Neuronal stem cell (in vitro differentiated cells): ENCODE measurements around the gene BRAF.
A peak's percentile ranks its signal among the peaks of the same experiment; 100 is the strongest.

ENCODE experiments used
- DNase-seq: peaks from one replicate; pipeline ENCODE4 v3.0.0-alpha.2; 2013; ENCODE audit warnings: low spot score
- H2AFZ ChIP-seq: one replicate; pipeline ENCODE4 v1.6.1; 2013; ENCODE audit warnings: mild to moderate bottlenecking, low read length, inconsistent platforms
- H2AK5ac ChIP-seq: 2 replicates; pipeline ENCODE4 v1.6.1; 2013; ENCODE audit warnings: low read depth, mild to moderate bottlenecking, inconsistent platforms, low read length, moderate library complexity, mixed read lengths
- H2BK120ac ChIP-seq: 2 replicates; pipeline ENCODE4 v1.6.1; 2013; ENCODE audit warnings: low read depth, mild to moderate bottlenecking, inconsistent platforms, low read length, moderate library complexity, mixed read lengths
- H2BK12ac ChIP-seq: one replicate; pipeline ENCODE4 v1.6.1; 2013; ENCODE audit warnings: low read length, inconsistent platforms
- H2BK15ac ChIP-seq: 2 replicates; pipeline ENCODE4 v1.6.1; 2013; ENCODE audit warnings: mild to moderate bottlenecking, low read length, inconsistent platforms, mixed read lengths
- H2BK5ac ChIP-seq: one replicate; pipeline ENCODE4 v1.6.1; 2013; ENCODE audit warnings: inconsistent platforms, mild to moderate bottlenecking, low read length, moderate library complexity
- H3K14ac ChIP-seq: one replicate; pipeline ENCODE4 v1.6.1; 2013; ENCODE audit warnings: low read length, inconsistent platforms
- H3K18ac ChIP-seq: 2 replicates; pipeline ENCODE4 v1.6.1; 2013; ENCODE audit warnings: low read length, inconsistent platforms
- H3K23ac ChIP-seq: 2 replicates; pipeline ENCODE4 v1.6.1; 2013; ENCODE audit warnings: low read depth, mild to moderate bottlenecking, mixed read lengths, low read length, inconsistent platforms; ENCODE audit not compliant: poor library complexity
- H3K27ac ChIP-seq: replicated peaks from 3 replicates; pipeline ENCODE4 v1.5.1; 2013; ENCODE audit warnings: low read length, inconsistent platforms
- H3K27me3 ChIP-seq, 3 experiments: 2 replicates each; pipeline ENCODE4 v1.6.1; 2013; ENCODE audit warnings: low read length in 3 of 3, mild to moderate bottlenecking in 2 of 3, inconsistent platforms in 1 of 3, low read depth in 1 of 3, mixed read lengths in 1 of 3, moderate library complexity in 1 of 3; ENCODE audit not compliant: control insufficient read depth in 3 of 3, insufficient read depth in 3 of 3
- H3K36me3 ChIP-seq, 2 donors: replicated peaks in 1 of 2; 2 replicates each; pipeline ENCODE4 v1.6.1; 2013; ENCODE audit warnings: low read length in 2 of 2; ENCODE audit not compliant: control insufficient read depth in 2 of 2, insufficient read depth in 2 of 2
- H3K4ac ChIP-seq: 2 replicates; pipeline ENCODE4 v1.6.1; 2013; ENCODE audit warnings: inconsistent platforms, mild to moderate bottlenecking, low read length, moderate library complexity
- H3K4me1 ChIP-seq, 2 donors: 1 replicate in 1 of 2; 2 replicates in 1 of 2; pipeline ENCODE4 v1.6.1; 2013; ENCODE audit warnings: low read length in 2 of 2, low read depth in 1 of 2; ENCODE audit not compliant: control insufficient read depth in 2 of 2, insufficient read depth in 1 of 2
- H3K4me2 ChIP-seq: one replicate; pipeline ENCODE4 v1.6.1; 2013; ENCODE audit warnings: mild to moderate bottlenecking, low read length, inconsistent platforms; ENCODE audit not compliant: insufficient read depth, poor library complexity, severe bottlenecking
- H3K4me3 ChIP-seq, 2 donors: 2 replicates each; pipeline ENCODE4 v1.5.1; 2013; ENCODE audit warnings: low read length in 2 of 2, mild to moderate bottlenecking in 2 of 2, inconsistent platforms in 1 of 2, moderate library complexity in 1 of 2
- H3K79me1 ChIP-seq: one replicate; pipeline ENCODE4 v1.6.1; 2013; ENCODE audit warnings: low read depth, mild to moderate bottlenecking, inconsistent platforms, low read length, moderate library complexity
- H3K9ac ChIP-seq: one replicate; pipeline ENCODE4 v1.6.1; 2013; ENCODE audit warnings: mild to moderate bottlenecking, low read depth, low read length, inconsistent platforms; ENCODE audit not compliant: poor library complexity
- H3K9me3 ChIP-seq, 2 donors: replicated peaks in 1 of 2; 2 replicates each; pipeline versions ENCODE3 to v1.6.1; 2013; ENCODE audit warnings: low read length in 2 of 2, mild to moderate bottlenecking in 2 of 2, inconsistent platforms in 1 of 2, low read depth in 1 of 2, mixed read lengths in 1 of 2, moderate library complexity in 1 of 2; ENCODE audit not compliant: control insufficient read depth in 2 of 2, insufficient read depth in 1 of 2
- H4K8ac ChIP-seq: one replicate; pipeline ENCODE4 v1.6.1; 2013; ENCODE audit warnings: low read depth, mild to moderate bottlenecking, inconsistent platforms, low read length, moderate library complexity
- H4K91ac ChIP-seq: one replicate; pipeline ENCODE4 v1.6.1; 2013; ENCODE audit warnings: low read length, low read depth, mild to moderate bottlenecking, inconsistent platforms; ENCODE audit not compliant: poor library complexity
- WGBS, 2 donors: extraction: QIAGEN DNeasy Blood & Tissue Kit; methylation state at CpG; one replicate each; pipeline ENCODE4 v1.1.7; 2013; ENCODE audit warnings: missing lambda C conversion rate in 2 of 2, mixed read lengths in 1 of 2; ENCODE audit not compliant: insufficient read length in 2 of 2, insufficient replicate concordance in 1 of 2; ENCODE audit errors: extremely low coverage in 2 of 2; 5-methylcytosine and 5-hydroxymethylcytosine counted together

The BRAF gene

GRCh38 chr7:140902303-140902953 is 22.3 kb downstream of the BRAF start:
- Histone ChIP-seq H3K4me3 (no peak overlapping the region), H3K36me3 (no peaks in the 10 kb centered on the region), H3K9ac (no peak overlapping the region), H2BK120ac (no peak overlapping the region), H3K4me1 (peaks cover 0 to 4% of the 10 kb centered on the region in 2 donors), H3K18ac (no peak overlapping the region), H3K23ac (no peak overlapping the region), H3K9me3 (peaks cover 2 to 21% of the 10 kb centered on the region in 2 donors), H2BK5ac (no peak overlapping the region), H3K4ac (no peak overlapping the region), H3K27ac (no peak overlapping the region), H3K79me1 (no peaks in the 10 kb centered on the region), H3K14ac (no peak overlapping the region), H4K91ac (no peak overlapping the region), H2AFZ (no peak overlapping the region), H4K8ac (no peak overlapping the region), H2BK12ac (no peak overlapping the region), H3K27me3 (no peaks in the 10 kb centered on the region), H3K4me2 (no peak overlapping the region), H2AK5ac (no peak overlapping the region), H2BK15ac (no peak overlapping the region)
- DNase-seq, result no peak
- WGBS, 2 donors, result no CpG with 5 or more reads among the region's 2 CpGs

GRCh38 chr7:140901941-140902302 is 22.8 kb downstream of the BRAF start:
- Histone ChIP-seq H3K27ac (no peak overlapping the region), H3K4ac (no peak overlapping the region), H2BK5ac (no peak overlapping the region), H3K4me2 (no peak overlapping the region), H3K9me3 (peaks cover 2 to 21% of the 10 kb centered on the region in 2 donors), H3K27me3 (no peaks in the 10 kb centered on the region), H3K36me3 (no peaks in the 10 kb centered on the region), H2BK120ac (no peak overlapping the region), H2AK5ac (no peak overlapping the region), H2BK12ac (no peak overlapping the region), H3K9ac (no peak overlapping the region), H2AFZ (no peak overlapping the region), H3K4me1 (peaks cover 0 to 4% of the 10 kb centered on the region in 2 donors), H3K23ac (no peak overlapping the region), H3K4me3 (no peak overlapping the region), H3K79me1 (no peaks in the 10 kb centered on the region), H4K8ac (no peak overlapping the region), H3K18ac (no peak overlapping the region), H4K91ac (no peak overlapping the region), H3K14ac (no peak overlapping the region), H2BK15ac (no peak overlapping the region)
- no peak for DNase-seq
- no CpG with 5 or more reads among the region's 4 CpGs for WGBS, 2 donors

GRCh38 chr7:140899883-140900282 is 24.8 kb downstream of the BRAF start:
- Histone ChIP-seq H4K91ac (no peak overlapping the region), H3K27ac (peak overlapping the region; percentile 39), H3K4me2 (no peak overlapping the region), H3K18ac (no peak overlapping the region), H3K23ac (no peak overlapping the region), H2BK5ac (no peak overlapping the region), H3K9ac (no peak overlapping the region), H3K4ac (no peak overlapping the region), H3K27me3 (no peaks in the 10 kb centered on the region), H2BK120ac (no peak overlapping the region), H3K4me1 (peaks cover 0 to 4% of the 10 kb centered on the region in 2 donors), H3K9me3 (peaks cover 2 to 28% of the 10 kb centered on the region in 2 donors), H3K4me3 (no peak overlapping the region), H2AFZ (no peak overlapping the region), H3K14ac (no peak overlapping the region), H2AK5ac (no peak overlapping the region), H4K8ac (no peak overlapping the region), H3K79me1 (no peaks in the 10 kb centered on the region), H2BK15ac (no peak overlapping the region), H2BK12ac (no peak overlapping the region), H3K36me3 (peaks cover 0 to 5% of the 10 kb centered on the region in 2 donors)
- peak; percentile 20 for DNase-seq
- WGBS, 2 donors, result no CpG with 5 or more reads among the region's 1 CpG

- H3K18ac ChIP-seq, result no peak overlapping the region
- no CpG with 5 or more reads among the region's 3 CpGs for WGBS, 2 donors
- peaks cover 2 to 26% of the 10 kb centered on the region in 2 donors for H3K9me3 ChIP-seq
- H2BK15ac ChIP-seq, result no peak overlapping the region
- H3K27ac ChIP-seq, result no peak overlapping the region
- H4K8ac ChIP-seq, result no peak overlapping the region
- no peak overlapping the region for H3K14ac ChIP-seq
- H3K23ac ChIP-seq, result no peak overlapping the region
- no peak overlapping the region for H4K91ac ChIP-seq
- no peak overlapping the region for H3K4me3 ChIP-seq
- no peak overlapping the region for H2BK5ac ChIP-seq
- H3K4me2 ChIP-seq, result no peak overlapping the region
- H3K27me3 ChIP-seq, result no peaks in the 10 kb centered on the region
- peaks cover 0 to 4% of the 10 kb centered on the region in 2 donors for H3K4me1 ChIP-seq
- H2AK5ac ChIP-seq, result no peak overlapping the region
- DNase-seq, result no peak
- H2BK120ac ChIP-seq, result no peak overlapping the region
- H3K36me3 ChIP-seq, result peaks cover 0 to 5% of the 10 kb centered on the region in 2 donors
- H2AFZ ChIP-seq, result no peak overlapping the region
- H3K4ac ChIP-seq, result no peak overlapping the region
- H3K79me1 ChIP-seq, result no peaks in the 10 kb centered on the region
- H2BK12ac ChIP-seq, result no peak overlapping the region
- no peak overlapping the region for H3K9ac ChIP-seq
These were observed 25.8 kb downstream of the BRAF start for GRCh38 chr7:140898786-140899536.
